ENCODE measurements around the gene LTO1.
"Not testable (repeated sequence)": the region's sequence is repeated elsewhere in the genome, so short reads cannot be mapped to it uniquely, and the experiment has no call there.

LTO1 gene

GRCh38 chr11:69634590-69634989 is 40.6 kb downstream of the LTO1 start:
- no peak for DNase-seq (ENCODE audit: low read depth)

- DNase-seq (ENCODE audit: low read depth) = no peak
These were observed 41.1 kb downstream of the LTO1 start for GRCh38 chr11:69634069-69634468.

DNA sequence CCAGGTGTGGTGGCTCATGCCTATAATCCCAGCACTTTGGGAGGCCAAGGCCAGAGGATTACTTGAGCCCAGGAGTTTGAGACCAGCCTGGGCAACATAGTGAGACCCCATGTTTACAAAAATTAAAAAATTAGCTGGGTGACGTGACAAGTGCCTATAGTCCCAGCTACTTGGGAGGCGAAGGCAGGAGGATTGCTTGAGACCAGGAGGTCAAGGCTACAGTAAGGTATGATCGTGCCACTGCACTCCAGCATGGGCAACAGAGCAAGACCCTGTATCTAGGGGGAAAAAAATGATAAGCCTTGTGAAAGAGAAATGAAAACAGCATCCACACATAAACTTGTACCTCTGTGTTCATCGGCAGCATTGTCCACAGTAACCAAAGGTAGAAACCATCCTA is 42.3 kb downstream of the LTO1 start:
- no peak for DNase-seq (ENCODE audit: low read depth)

- no peak for DNase-seq (ENCODE audit: low read depth)
These were observed 44.7 kb downstream of the LTO1 start for GRCh38 chr11:69630424-69630823.

DNA sequence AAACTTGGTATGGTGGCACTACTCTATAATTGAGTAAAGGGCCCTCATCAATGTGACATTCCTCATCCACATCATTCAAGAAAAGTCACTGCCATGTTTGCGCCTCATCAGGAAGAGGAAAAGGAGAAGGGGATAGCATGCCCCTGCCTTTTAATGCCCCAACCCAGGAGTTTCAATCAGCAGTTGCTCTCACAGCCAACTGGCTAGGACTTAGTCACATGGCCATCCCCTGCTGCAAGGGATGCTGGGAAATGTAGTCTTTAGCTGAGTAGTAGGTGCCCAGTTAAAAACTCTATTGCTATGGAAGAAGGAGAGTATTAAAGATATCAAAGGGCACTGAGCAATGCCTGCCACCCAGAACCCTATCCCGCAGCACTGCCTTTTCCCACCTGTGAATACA is 45.1 kb downstream of the LTO1 start:
- DNase-seq (ENCODE audit: low read depth) = no peak

DNA sequence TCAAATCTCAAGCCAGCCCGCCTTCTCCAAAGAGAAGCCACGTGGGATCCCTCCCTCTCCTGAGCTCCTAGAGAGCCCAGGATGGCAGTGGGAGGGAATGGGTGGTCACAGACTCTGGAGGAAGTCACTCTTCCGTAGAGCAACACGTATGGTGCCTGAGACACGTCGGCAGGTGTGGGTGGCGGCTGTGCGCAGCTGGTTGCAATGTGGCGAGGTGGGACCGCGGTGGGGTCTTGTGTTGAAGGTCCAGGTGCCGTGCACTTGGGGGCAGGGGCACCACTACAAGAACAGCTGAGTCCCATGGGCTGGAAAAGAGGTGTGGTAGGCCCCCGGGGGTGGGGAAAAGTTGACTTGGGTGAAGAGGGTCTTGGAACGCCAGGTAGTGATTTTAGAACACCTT is 47.6 kb downstream of the LTO1 start:
- no peak for DNase-seq (ENCODE audit: low read depth)

DNA sequence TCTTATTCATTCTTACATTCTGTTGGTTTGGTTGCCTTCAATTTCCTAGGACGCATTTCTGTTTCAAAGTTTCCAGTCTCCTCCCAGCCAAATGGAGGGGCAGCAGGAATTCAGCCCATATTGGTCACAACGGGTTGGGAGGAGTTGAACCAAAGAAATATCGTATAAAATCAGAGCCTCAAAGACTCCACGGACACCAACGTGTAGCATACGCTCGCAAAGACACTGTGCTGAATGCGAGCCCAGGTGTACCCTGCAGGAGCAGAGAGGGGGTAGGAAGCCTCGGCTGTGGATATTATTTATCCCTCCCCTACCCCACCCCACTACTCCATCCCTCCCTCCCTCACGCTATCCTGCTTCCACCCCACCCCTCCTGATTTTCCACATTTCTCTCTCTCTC is 49.7 kb downstream of the LTO1 start:
- no peak for DNase-seq (ENCODE audit: low read depth)

DNA sequence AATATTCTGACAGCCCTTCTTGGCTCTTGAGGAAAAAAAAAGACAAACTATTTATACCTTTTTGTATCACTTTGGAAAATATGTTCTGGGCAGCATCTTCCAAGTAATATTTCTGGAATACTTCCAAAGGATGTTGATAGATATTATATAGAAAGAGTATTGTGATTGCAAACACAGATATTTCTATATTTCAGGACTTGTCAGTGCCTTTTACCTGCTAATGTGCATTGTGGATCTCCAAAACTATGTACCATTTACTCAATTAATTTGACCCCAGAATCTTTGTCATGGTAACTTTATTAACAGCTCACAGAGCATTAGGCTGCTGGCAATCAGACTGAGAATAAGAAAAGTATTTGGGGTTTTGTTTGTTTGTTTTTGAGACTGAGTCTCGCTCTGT is 50.9 kb downstream of the LTO1 start:
- DNase-seq (ENCODE audit: low read depth) = no peak

DNA sequence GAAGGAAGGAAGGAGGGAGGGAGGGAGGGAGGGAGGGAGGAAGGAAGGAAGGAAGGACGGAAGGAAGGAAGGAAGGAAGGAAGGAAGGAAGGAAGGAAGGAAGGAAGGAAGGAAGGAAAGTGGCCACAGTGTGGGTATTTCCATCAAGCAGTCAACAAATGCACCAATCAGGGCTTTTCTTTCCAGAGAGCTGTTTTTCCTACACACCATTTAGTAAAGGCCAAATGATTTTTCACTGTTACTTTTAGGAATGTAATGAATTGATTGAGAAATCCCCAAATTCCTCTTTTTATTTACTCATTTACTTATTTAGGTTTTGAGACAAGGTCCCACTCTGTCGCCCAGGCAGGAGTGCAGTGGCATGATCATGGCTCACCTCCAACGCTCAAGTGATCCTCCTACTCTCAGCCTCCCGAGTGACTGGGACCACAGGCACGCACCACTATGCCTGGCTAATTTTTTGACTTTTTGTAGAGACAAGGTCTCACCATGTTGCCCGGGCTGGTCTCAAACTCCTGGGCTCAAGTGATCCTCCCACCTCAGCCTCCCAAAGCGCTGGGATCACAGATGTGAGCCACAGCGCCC is 53.0 kb downstream of the LTO1 start:
- DNase-seq (ENCODE audit: low read depth) = not testable (repeated sequence)

DNA sequence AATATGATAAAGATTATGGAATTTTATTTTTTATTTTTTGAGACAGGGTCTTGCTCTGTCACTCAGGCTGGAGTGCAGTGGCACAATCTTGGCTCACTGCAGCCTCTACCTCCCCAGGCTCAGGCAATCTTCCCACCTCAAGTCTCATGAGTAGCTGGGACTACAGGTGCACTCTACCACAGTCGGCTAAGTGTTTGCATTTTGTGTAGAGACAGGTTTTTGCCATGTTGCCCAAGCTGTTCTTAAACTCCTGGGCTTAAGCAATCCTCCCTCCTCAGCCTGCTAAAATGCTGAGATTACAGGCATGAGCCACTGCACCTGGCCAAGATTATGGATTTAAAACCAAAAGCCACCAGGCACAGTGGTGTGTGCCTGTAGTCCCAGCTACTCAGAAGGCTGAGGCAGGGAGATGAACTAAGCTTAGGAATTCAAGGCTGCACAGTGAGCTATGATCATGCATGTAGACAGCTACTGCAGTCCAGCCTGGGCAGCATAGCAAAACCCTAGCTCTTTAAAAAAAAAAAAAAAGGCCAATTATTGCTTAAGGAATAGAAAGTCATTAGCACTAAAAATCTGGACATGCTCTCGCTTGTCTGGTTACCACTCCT is 54.4 kb downstream of the LTO1 start:
- DNase-seq (ENCODE audit: low read depth) = no peak

GRCh38 chr11:69618237-69618636 is 56.9 kb downstream of the LTO1 start:
- DNase-seq (ENCODE audit: low read depth) = no peak

GRCh38 chr11:69617682-69618081 is 57.5 kb downstream of the LTO1 start:
- no peak for DNase-seq (ENCODE audit: low read depth)

- DNase-seq (ENCODE audit: low read depth) = no peak
These were observed 57.9 kb downstream of the LTO1 start for GRCh38 chr11:69617220-69617619.

Measured in activated T-cell treated with anti-CD3 and anti-CD28 coated beads for 1 hour (primary cell).